ENCODE results near the gene GNG2. TPM values are rescaled to one million over a fixed set of nuclear protein-coding genes. Genes with fewer than 3 reads are reported as not detected.

The GNG2 gene
- total and polyA plus RNA-seq, 2 of the 8 experiments (the other 6 are each of a cell fraction or from before 2014, with no cell fraction given): 8.2 to 17.9 TPM

GRCh38 chr14:51846631-51847488 lies 13.6 kb upstream of the GNG2 start (continued):
- peak; percentile 53; the same call in 1 of the 2 replicates for TF ChIP-seq POLR2AphosphoS5 (IDR thresholded peaks at IDR 0.05; ENCODE audit: low read depth, low read length)
- TF ChIP-seq TBP (IDR thresholded peaks at IDR 0.05; ENCODE audit: low read depth, low read length): no peak
- peak in 1 of 2 experiments; percentile 64; a peak in 1 of 3 replicates for TF ChIP-seq EP300 (IDR thresholded peaks at IDR 0.05; ENCODE audit: borderline replicate concordance in 1 of 2, low read depth in 2 of 2, low read length in 2 of 2)
- no peak for TF ChIP-seq RNF2 (IDR thresholded peaks at IDR 0.05; ENCODE audit: borderline replicate concordance, low read depth, low read length, missing control alignments, poor library complexity, severe bottlenecking)
- TF ChIP-seq EZH2 (IDR thresholded peaks at IDR 0.05; ENCODE audit: low read depth, low read length, severe bottlenecking): no peak
- TF ChIP-seq TAF7 (optimal IDR thresholded peaks at IDR 0.05; ENCODE audit: borderline replicate concordance, low read depth, low read length): no peak
- no peak for TF ChIP-seq JUN (IDR thresholded peaks at IDR 0.05; ENCODE audit: low read depth, low read length)
- TF ChIP-seq MAFK (IDR thresholded peaks at IDR 0.05; ENCODE audit: low read depth, low read length): no peak
- TF ChIP-seq POLR2A (IDR thresholded peaks at IDR 0.05; ENCODE audit: control extremely low read depth in 1 of 2, low read depth in 2 of 2, low read length in 2 of 2): no peak
- TF ChIP-seq RXRA (IDR thresholded peaks at IDR 0.05; ENCODE audit: insufficient read depth, low read depth, low read length): no peak
- no peak for TF ChIP-seq KDM4A (IDR thresholded peaks at IDR 0.05; ENCODE audit: low read depth, low read length, severe bottlenecking)
- TF ChIP-seq EGR1 (IDR thresholded peaks at IDR 0.05; ENCODE audit: borderline replicate concordance, low read depth, low read length): no peak
- TF ChIP-seq SIN3A (conservative IDR thresholded peaks at IDR 0.05 in 1 of 2, IDR thresholded peaks at IDR 0.05 in 1 of 2; ENCODE audit: low read depth in 1 of 2, low read length in 2 of 2): peak; percentile 61 to 90; a peak in 3 of 4 replicates
- TF ChIP-seq JUND (IDR thresholded peaks at IDR 0.05; ENCODE audit: low read length): no peak
- TF ChIP-seq BRCA1 (IDR thresholded peaks at IDR 0.05; ENCODE audit: low read depth, low read length): no peak
- TF ChIP-seq SRF (IDR thresholded peaks at IDR 0.05; ENCODE audit: low read depth, low read length): no peak
- TF ChIP-seq SAP30 (IDR thresholded peaks at IDR 0.05; ENCODE audit: insufficient read depth, insufficient replicate concordance, low read length): no peak
- TF ChIP-seq CREB1 (IDR thresholded peaks at IDR 0.05): no peak
- TF ChIP-seq, protein P1, sequence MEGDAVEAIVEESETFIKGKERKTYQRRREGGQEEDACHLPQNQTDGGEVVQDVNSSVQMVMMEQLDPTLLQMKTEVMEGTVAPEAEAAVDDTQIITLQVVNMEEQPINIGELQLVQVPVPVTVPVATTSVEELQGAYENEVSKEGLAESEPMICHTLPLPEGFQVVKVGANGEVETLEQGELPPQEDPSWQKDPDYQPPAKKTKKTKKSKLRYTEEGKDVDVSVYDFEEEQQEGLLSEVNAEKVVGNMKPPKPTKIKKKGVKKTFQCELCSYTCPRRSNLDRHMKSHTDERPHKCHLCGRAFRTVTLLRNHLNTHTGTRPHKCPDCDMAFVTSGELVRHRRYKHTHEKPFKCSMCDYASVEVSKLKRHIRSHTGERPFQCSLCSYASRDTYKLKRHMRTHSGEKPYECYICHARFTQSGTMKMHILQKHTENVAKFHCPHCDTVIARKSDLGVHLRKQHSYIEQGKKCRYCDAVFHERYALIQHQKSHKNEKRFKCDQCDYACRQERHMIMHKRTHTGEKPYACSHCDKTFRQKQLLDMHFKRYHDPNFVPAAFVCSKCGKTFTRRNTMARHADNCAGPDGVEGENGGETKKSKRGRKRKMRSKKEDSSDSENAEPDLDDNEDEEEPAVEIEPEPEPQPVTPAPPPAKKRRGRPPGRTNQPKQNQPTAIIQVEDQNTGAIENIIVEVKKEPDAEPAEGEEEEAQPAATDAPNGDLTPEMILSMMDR (IDR thresholded peaks at IDR 0.05; ENCODE audit: control extremely low read depth in 1 of 3, insufficient read depth in 1 of 3, low read depth in 1 of 3, low read length in 3 of 3): no peak
- TF ChIP-seq, protein P2, sequence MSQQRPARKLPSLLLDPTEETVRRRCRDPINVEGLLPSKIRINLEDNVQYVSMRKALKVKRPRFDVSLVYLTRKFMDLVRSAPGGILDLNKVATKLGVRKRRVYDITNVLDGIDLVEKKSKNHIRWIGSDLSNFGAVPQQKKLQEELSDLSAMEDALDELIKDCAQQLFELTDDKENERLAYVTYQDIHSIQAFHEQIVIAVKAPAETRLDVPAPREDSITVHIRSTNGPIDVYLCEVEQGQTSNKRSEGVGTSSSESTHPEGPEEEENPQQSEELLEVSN (IDR thresholded peaks at IDR 0.05): peak; percentile 58
